GM19035 (cell line): ENCODE data around the gene DAO.

Experiments
- ATAC-seq: cut with Tn5 transposase; IDR thresholded peaks from one replicate; pipeline ENCODE4 v1.9.1; 2021; ENCODE audit not compliant: unreplicated experiment

DAO gene

GRCh38 chr12:108918206-108918605, 38.3 kb downstream of the DAO start:
- ATAC-seq, result no peak

- no peak for ATAC-seq
Measured at GRCh38 chr12:108918960-108919642, 39.2 kb downstream of the DAO start.

- ATAC-seq, result no peak
Measured at GRCh38 chr12:108921946-108922345, 42.1 kb downstream of the DAO start.

DNA sequence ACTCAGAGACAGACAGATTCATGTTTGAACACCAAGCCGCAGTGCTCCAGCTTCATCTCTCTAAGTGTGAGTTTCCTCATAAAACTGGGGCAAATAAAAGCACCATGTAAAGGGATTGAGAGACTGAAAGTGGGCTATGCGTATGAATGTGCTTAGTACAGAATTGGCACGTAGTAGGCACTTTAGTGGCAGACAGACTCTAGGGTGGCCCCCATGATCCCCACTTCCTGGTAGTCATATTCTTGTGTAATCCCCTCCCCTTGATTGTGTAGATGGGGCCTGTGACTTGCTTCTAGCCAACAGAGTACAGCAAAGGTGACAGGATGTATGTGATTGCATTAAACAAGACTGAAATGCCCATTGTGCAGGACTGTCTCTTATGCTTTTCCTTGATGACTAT, 43.0 kb downstream of the DAO start:
- no peak for ATAC-seq

GRCh38 chr12:108928695-108929094, 48.8 kb downstream of the DAO start:
- ATAC-seq, result no peak

DNA sequence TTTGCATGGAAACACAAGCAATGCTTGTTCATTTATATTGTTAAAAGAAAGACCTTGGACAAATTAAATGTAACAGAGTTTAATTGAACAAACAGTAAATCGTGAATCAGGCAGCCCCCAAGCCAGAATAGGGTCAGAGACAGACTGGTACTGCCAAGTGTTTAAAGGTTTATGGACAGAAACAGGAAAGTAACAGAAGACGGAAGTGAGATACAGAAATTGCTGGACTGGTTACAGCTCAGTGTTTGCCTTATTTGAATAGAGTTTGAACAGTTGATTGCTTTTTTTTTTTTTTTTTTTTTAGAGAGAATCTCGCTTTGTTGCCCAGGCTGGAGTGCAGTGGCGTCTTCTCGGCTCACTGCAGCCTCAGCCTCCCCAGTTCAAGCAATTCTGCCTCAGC, 50.3 kb downstream of the DAO start:
- no peak for ATAC-seq

DNA sequence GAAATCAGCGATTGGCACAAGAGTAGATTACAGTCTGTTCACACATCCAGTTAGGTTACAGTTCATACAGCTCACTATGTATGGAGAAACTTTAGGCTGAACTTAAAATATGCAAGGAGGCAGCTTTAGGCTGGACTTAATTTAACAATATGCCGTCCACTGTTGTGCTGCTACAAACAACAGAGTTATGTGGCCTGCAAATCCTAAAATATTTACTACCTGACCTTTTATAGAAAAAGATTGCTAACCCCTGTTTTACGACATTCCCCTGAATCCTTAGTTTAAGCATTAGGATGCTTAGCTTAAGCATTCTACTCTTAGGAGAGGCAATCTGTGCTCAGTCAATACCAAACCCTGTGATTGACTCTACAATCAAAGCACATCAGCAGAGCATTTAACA, 50.9 kb downstream of the DAO start:
- ATAC-seq, result no peak

DNA sequence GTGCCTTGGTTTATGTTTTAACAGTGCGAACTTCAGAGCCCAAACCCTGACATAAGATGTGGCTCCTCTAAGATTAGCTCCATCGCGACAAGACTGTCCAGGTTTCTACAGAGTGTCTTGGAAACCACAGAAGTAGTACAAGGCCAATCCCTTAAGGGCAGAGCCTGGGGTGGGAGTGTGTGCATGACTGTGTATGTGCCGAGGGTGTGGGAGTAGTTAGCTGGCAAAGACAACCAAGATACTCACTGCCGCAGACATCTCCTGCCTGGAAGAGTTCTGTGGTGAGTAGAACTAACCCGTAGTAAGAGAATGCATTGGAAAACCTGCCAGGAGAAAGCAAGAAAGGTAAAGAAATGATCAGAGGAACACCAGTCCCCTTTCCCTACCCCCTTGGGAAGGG, 54.1 kb downstream of the DAO start:
- no peak for ATAC-seq

DNA sequence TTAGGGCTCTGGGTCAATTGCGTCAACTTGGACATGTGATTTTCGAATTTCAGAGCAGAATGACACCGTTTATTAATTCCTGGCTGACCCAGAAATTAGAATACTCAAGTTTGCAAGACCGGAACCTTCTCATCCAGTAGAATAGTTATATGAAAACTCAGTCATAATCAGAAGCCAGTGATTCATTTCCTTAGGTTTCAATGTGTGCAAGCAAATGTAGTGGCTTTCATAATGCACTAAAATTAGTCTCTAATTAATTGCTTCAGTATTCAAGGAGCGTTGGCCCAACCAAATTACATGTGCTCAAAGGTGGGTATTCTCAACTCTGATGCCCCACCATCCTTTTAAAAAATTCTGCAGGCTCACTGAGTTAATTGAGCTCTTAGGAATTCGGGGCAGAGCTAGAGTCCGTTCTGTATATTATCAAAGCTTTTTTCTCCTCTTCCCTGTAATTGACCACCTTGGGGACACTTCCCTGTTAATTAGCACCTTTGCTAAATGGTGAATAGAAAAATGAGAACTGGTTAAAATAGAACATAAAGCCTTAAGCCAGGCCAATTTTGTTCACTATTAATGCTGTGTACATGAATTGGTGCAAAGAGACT, 55.4 kb downstream of the DAO start:
- ATAC-seq, result no peak

DNA sequence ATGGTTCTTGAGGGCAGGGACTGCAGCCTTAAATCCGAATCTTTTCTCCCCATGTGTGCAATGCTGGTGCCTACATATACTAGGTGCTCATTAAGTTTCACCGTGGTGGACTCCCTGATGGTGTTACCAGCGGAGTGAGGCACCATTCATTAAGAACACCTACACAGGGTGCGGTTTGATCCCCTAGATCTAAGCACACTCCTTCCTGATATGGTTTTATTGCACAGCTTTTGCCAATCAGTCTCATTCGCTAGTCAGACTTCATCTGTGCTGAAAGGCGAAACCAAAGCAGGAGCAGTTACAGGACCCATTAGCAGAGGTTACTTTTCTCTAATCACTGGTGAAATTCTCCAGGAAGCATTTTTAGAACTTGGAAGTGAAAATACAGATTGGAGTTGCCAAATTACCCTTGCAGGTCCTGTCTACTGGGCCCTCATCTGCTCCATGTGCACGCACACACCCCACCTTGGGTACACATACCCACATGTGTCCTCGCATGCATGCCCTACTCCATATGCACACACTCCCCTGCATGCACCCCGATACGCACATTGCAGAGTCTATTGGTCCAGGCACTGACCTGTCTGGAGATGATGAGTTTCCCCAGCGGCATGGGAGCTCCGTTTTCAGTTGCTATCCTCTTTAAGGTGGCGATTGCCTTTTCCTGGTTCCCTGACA, 58.5 kb downstream of the DAO start:
- ATAC-seq, result no peak

GRCh38 chr12:108939594-108939993, 59.7 kb downstream of the DAO start:
- ATAC-seq, result no peak

GRCh38 chr12:108940138-108940537, 60.2 kb downstream of the DAO start:
- ATAC-seq, result no peak

- ATAC-seq, result no peak
Measured at GRCh38 chr12:108947097-108947496, 67.2 kb downstream of the DAO start.

- ATAC-seq, result no peak
Measured at GRCh38 chr12:108948367-108948766, 68.5 kb downstream of the DAO start.

DNA sequence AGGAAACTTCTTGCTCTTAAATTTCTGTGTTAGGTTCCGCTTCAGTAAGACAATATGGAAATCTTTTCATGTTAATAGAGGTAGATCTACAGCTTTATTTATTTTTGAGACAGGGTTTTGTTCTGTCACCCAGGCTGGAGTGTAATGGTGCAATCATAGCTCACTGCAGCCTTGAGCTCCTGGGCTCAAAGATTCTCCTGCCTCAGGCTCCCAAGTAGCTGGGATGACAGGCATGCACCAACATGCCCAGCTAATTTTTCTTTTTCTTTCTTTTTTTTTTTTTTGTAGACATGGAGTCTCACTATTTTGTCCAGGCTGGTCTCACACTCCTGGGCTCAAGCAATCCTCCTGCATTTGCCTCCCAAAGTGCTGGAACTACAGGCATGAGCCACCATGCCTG, 70.1 kb downstream of the DAO start:
- ATAC-seq, result no peak
